GM21390 (cell line): ENCODE results near the gene ETF1.

Source experiments
- ATAC-seq: cut with Tn5 transposase; IDR thresholded peaks from one replicate; pipeline ENCODE4 v1.9.1; 2021; ENCODE audit not compliant: unreplicated experiment

ETF1 gene

DNA sequence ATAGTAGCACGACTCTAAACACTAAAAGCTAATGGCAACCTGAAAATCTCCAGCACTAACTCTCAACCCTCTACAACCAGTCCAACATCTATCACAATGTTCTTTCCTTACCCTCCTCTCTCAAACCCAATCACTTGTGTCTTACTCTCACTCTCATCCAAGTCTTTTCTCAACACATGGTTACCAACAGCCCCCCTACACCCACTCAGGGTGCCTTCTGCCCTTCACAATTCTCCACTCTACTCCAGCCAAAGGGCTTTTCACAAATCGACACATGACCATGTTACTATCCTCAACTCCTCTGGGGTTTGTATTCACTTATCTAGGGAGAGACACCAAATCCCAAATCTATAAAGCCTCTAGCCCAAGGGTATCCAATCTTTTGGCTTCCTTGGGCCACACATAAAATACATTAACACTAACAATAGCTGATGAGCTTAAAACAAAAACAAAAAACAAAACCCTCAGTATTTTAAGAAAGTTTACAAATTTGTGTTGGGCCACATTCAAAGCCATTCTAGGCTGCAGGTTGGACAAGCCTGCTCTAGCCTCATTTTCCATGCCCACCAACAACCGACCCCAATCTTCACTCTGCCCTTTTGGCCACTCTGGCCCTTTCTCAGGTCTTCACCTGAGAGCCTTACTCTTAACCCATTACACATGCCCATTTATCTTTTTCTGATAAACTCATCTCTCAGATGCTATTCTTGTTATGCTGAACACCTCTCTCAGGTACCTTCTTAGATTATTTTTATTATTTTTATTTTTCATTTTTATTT lies 20.5 kb upstream of the ETF1 start:
- no peak for ATAC-seq

DNA sequence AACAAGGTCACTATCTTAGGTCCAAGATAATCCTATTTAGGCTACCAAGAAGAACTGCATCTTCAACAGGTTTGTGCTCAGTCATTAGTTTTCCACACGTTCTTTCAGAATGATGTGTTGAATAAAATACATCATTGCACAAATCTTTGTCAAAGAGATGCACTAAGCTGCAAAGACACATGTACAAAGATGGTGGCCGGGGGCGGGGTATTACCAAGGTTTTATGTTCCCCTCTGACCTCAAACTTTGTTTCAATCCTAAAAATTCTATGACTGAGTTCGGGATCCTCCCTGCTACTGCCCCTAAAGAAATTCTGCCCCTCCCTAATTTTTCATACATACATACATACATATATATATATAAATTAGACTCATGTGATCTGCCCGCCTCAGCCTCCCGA lies 17.9 kb upstream of the ETF1 start:
- ATAC-seq = no peak

DNA sequence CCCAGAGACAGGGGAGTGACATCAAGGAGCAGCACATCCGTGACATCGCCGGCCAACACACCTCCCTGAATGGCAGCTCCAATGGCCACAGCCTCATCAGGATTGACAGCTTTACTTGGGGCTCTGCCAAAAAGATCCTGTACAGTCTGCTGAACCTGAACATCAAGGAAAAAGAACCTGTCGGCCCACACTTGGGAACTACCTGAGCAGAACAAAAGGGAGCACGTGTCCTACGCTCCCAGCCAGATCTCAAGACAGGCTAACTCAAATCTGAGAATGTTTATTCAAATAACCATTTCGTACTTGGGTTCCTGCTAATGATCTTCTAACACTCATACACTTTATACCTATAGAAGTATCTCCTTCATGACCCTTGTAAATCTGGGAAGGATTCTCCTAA lies 16.9 kb upstream of the ETF1 start:
- ATAC-seq = no peak

DNA sequence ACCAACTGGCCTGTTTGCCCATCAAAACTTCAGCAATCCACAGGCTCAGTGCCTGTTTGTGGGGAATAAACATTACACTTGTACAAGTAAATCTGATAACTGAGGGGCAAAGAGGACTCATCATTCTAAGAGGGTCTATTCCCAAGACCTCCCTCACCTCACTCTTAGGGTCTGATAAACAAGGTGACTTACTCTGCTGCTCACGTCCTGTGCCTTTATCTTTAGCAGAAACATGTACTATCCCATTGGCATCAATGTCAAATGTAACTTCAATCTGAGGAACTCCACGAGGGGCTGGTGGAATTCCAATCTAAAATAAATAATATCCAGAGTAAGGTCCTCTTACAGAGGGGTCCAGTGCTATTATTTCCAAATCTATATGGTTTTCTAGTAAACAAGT lies 14.6 kb upstream of the ETF1 start:
- ATAC-seq = no peak

DNA sequence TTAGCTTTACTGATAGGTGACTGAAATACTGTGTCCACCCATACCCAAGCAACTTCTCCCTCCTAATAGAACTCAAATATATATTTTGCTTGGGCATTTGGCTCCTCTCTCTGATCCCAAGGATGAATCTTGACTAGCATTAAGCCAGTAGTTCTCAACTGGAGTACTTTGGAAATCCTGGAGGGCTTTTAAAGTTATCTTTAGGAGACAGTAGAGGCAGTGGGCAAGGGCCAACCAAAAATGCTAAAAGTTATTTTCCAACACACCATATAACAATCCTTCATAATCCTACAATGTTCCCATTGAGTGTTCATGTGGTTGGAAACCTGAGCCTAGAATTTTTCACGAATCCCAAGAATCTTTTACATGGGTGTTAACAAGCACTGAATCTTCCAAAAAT lies 11.1 kb upstream of the ETF1 start:
- no peak for ATAC-seq

DNA sequence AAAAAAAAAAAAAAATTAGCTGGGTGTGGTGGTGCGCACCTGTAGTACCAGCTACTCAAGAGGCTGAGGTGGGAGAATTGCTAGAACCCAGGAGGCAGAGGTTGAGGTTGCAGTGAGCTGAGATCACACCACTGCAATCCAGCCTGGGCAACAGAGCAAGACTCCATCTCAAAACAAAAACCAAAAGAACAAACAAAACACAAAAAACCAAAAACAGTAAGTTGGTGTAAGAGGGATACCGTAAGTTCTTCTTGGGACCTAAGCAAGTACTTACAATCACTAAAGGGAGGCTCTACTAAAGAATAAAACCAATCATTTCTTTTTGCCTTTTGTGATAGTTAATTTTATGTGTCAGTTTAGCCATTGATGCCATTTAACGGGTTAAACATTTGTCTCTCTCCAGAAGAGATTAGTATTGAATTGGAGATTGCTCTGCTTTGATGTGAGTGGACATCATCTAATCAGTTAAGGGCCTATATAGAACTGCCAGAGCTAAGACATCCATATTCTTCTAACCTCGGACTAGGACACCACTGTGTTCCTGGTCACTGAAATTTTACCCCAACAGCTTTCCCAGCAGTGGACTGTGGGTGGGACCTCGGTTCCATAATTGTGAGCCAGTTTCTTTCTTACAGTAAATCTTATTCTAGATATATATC lies 10.5 kb upstream of the ETF1 start:
- ATAC-seq = no peak

DNA sequence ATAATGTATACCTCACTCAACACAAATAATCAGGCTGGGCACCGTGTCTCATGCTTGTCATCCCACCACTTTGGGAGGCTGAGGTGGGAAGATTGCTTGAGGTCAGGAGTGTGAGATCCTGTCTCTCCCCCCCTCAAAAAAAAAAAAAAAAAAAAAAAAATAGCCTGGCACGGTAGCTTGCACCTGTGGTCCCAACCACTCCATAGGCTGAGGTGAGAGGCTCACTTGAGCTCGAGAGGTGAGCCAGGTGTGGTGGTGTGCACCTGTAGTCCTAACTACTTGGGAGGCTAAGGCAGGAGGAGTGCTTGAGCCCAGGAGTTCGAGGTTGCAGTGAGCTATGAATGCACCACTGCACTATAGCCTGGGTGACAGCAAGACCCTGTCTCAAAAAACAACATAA lies 9.6 kb upstream of the ETF1 start:
- ATAC-seq = no peak

DNA sequence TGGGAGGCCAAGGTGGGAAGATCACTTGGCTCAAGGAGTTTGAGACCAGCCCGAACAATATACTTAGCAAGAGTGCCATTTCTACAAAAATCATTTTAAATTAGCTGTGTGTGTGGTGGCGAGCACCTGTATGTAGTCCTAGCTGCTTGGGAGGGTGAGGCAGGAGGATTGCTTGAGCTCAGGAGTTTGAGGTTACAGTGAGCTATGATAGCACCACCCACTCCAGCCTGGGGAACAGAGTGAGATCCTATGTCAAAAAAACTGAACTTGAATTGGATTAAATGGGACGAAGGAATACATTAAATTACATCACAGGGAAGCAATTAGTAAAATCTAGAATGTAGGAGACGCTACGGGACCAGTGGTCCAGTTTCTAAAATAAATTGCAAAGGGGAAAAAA lies 6.4 kb upstream of the ETF1 start:
- ATAC-seq = no peak

DNA sequence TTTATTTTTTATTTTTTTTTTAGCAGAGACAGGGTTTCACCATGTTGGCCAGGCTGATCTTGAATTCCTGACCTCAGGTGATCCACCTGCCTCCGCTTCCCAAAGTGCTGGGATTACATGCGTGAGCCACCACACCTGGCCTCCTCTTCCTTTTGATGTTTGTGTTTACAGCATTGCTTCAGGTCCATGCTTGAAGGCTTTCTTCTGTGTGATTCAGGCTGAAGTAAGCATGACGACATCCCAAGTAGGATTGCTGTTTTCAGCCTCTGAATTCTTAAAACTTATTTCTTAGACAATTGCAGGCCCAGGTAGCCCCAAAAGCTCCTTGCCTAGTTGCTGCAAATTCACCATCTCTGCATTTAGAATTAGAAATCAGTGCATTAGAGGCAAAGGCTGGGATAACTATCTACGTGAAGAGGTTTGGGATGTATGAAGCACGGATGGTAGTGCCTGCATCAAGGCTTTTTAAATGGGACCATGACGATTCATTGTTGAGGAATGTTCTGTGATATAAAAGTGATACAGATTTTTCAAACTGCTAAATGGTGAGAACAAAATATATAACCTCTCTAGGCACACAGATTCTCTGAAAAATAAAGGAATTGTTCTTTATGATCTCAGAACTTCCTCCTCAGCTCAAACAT lies 3.0 kb upstream of the ETF1 start:
- no peak for ATAC-seq

DNA sequence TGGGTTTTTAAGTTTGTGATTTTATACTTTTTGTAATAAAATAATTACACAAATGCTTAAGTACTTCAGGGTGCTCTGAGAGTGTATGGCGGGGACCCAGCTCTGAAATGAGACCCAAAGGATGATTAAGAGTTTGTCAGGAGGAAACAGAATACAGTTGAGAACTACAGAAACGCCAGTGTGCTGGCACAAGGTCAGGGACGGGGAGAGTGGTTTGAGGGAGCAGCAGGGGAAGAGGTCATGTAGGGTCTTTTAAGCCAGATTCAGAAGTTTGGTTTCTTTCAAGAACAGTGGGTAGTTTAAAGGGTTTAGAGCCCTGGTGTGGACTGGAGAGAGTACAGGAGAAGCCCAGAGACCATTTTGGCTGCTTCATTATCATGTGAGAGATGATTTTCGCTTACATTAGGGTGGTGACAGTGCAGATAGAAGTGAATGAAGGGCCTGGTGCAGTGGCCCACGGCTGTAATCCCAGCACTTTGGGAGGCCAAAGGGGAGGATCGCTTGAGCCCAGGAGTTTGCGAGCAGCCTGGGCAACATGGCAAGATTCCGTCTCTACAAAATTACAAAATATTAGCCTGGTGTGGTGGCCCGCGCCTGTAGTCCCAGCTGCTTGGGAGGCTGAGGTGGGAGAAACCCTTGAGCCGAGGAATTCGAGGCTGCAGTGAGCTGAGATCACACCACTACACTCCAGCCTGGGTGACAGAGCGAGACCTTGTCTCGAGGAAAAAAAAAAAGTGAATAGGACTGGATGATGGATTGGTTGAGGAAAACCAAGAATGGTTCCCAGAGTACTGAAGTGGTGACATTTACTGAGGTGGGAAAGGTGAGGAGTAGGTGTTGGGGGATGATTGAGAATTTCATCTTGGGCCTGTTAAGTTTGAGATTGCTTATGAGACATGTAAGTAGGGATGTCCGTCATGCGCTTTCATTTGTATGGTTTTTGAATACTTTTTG lies 1.4 kb upstream of the ETF1 start:
- no peak for ATAC-seq

DNA sequence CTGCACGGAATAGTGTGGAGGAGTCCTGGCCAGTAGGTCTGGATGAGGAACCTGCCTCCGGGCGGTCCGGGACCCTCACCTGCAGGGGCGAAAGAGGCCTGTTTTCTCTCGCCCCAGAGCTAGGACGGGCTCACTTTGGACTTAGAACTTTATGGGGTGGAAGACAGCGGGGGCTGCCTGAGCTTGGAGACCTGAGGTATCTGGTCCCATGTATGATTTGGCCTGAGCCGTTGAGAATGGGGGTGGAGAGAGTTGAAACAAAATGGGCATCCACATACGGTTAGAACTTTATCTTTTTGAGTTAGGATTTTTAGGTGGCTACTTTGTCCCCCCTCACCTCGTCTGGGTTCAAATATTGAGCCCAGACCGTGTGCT lies 681 bp upstream of the ETF1 start:
- ATAC-seq = peak; percentile 40

DNA sequence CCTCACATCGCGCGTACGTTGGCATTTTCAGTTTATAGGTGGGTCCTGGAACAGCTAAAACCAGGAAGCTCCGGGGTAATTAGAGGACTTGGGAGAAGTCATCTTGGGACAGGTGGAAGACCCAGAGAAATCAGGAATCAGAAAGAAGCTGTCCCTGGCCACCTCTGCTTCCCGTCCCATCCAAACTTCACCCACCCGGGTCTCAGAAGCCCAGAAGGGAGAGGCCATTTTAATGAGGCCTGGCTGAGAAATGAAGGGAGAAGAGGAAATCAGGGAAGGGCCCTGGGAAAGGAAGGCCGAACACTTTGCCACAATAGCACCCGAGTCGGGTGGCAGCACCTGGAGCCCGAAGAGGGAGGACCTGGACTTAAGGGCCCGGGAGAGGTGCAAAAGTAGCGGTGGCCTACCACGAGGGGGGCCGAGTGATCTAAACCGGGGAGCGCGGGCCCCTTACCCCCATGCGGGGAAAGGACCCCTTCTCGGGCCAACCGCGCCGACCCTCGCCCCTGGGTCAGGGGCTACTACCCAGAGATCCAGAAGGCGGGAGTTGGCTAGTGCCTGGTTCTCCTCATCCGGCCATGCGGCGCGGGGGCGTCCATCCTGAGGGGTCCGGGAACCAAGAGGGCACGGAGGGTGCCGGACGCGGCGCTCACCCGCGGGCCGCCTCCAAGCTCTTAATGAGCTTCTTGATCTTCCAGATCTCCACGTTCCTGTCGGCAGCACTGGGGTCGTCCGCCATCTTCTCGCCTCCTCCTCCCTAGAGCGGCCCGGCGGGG lies 668 bp downstream of the ETF1 start:
- ATAC-seq = peak; percentile 30

DNA sequence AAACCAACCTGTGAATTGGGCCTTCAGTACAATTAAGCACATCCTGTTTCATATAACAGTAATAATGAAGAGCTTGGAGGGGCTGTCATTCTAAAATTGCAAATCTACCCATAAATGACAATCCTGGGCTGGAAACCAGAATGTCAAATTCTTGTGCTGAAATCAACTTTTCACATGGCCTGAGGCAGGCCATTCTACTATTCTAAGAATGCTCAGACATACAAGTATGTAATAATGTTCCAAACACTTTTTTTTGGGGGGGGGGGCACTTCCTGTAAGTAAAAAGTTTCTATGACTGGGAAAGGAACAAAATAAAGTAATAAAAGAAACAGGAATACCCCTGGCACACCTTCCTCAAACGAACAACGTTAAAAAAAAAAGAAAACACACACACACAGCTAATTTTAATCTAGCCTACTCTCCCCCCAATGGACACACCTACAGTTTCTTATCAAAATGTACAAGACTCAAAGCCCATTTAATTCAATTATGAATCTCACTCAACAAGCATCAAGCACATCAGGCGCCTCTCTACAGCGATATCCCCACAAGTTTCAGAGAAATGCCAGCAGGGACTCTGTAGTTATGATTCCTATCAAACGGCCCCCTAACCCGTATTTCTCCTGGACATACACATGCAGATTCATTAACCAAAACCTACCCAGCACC lies 1.4 kb downstream of the ETF1 start:
- ATAC-seq = no peak

DNA sequence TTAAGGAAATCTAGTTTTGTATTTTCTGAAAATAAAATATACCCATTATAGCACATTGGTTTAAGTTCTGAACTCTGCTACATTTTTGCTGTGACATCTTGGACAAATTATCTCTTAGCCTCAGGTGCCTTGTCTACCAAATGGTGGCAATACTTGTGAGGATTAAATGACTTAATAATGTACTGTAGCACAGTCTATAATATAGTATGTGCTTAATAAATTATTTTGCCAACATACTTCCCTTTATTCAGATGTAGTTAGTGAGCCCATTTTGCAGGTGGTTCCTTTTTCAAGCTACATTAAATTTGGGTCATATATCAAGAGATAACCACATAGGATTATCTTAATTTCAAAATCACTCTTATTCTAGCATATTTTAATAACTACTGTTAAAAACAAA lies 3.2 kb downstream of the ETF1 start:
- ATAC-seq = no peak

DNA sequence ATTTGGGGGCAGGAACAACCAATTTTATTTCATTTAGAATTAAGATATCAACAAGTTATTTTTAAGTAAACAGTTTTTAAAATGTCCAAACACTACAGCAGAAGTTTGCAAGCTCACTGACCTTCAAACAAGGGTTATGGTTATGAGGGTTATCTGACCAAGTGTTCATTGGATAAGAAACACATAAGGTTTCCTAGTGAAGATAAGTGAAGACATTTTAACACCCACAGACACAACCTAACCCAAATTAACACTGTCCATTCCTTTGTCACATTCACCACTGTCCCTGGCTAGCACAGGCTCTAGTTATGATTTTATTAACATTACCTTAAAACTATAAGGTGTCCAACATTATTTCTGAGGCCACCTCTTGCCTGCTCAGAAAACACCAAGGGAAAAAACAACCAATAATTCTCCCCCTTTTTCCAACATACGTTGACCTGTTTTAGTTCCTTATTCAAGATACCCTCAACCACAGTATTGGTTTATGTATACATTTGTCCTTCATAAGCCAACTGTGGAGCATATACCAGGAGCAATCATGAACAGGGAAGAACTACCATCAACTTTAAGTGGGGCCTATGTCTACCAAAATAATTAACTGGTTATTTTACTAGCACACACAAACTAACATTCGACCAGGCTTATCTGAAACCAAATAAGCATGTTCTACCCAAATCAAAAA lies 4.0 kb downstream of the ETF1 start:
- ATAC-seq = no peak

DNA sequence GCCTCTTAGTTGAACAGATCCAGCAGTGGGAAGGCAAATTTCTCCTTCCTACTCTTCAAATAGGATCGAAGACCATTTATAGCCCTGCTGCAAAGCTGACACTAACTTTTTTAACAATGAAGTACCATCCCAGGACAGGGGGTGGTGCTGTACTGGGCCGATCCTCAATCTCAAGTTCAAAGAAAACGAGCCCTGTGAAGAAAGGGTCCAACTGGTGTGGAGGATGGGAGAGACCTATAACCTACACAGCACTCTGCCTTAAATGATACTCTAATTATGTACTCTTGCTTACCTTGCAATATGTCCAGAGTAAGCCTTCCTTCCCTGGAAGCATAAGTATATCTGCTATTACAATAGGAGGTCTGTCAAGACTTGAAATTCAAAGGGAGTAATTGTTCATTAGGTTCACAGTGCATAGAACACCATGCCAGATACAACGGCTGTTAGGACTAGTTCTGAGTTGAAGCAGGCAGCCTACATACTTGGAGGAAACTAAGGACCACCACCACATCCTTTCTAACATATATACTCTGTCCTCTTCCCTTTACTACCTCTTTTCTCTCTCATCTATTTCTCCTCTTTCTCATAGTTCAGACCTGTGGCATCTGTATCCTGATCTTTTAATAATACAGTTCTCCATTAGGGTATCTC lies 6.2 kb downstream of the ETF1 start:
- no peak for ATAC-seq

DNA sequence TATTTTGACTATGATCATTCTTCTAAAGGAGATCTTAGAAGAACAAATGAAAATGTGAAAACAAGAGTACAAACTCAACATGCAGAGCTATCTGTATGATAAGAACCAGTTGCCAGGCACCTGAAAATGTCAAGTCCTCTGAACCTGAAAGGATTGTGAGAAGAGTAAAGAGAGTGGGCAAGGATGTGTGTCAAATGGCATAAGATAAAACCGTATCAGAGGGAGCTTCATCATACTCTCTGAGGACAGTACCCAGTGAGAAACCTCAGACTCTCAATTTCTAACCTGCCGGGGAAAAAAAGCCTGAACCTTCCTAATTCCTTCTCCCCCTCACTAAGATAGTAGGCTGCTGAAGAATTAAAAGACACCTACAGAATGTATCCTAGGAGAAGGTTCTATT lies 6.8 kb downstream of the ETF1 start:
- ATAC-seq = no peak

DNA sequence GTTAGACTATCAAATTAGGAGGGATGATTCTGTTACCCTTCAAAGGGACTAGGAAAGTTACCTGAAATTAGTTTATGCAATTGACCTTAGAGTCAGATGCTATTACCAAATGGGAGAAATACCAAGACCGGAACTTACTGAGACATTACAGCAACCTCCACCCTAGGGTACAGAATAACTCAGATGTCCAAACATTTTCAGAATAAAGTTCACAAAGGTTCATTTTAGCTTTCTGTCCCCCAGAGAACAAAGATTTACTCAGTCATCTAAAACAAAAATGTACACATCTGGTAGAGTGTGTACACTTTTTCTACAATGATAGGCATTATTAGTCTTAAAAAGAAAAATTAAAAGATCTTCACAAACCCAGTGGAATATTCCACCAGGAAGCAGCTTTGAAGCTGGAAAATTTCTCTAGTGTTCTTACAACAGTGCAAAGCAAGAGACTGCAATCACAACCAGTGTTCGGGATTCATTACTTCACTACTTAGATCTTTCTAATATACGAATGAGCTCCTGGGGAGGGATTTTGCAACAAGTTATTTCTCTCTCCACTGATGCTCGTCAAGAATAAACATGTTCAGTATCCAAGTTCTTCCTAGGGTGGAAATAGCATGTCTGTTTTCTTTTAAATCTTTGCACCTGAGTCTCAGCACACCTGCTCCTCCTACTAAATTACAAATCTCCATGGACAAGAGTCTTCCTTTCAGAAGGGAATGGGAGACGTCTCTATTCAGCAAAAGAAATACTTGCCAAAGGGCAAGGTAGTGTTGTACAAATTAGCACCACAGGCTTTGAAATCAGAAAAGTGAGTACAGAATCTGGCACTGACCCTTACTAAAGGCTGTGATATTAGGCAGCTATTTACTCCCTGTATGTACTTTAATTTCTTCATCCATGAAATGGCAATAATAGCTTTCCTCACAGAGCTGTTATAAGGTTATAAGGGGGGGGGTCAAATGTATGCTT lies 8.8 kb downstream of the ETF1 start:
- ATAC-seq = no peak
